Memory B cell (primary cell): ENCODE data around the gene LTBR.
A peak's percentile ranks its signal among the peaks of the same experiment; 100 is the strongest.

Source experiments
- ATAC-seq: fragments of 150-1000 bp; cut with Tn5 transposase; 2 replicates; pipeline ENCODE4 v1.10.0; 2021; ENCODE audit warnings: low read depth, mild to moderate bottlenecking, moderate library complexity
- DNase-seq, 2 donors: peaks; one replicate each; pipeline ENCODE4 v3.0.0; 2022; ENCODE audit warnings: low spot score in 2 of 2
- H3K27ac Mint-ChIP-seq: one replicate; pipeline ENCODE4 v1.8.0; 2022; ENCODE audit warnings: mild to moderate bottlenecking, moderate library complexity, mixed read lengths
- H3K27me3 Mint-ChIP-seq: one replicate; pipeline ENCODE4 v1.8.0; 2022; ENCODE audit warnings: mixed read lengths
- H3K36me3 Mint-ChIP-seq: one replicate; pipeline ENCODE4 v1.8.0; 2022; ENCODE audit warnings: mild to moderate bottlenecking, mixed read lengths
- H3K4me1 Mint-ChIP-seq: one replicate; pipeline ENCODE4 v1.8.0; 2022; ENCODE audit warnings: mixed read lengths
- H3K4me3 Mint-ChIP-seq: one replicate; pipeline ENCODE4 v1.8.0; 2022; ENCODE audit warnings: mild to moderate bottlenecking, moderate library complexity, mixed read lengths
- H3K9me3 Mint-ChIP-seq: one replicate; pipeline ENCODE4 v1.8.0; 2022; ENCODE audit warnings: mixed read lengths

Gene LTBR

DNA sequence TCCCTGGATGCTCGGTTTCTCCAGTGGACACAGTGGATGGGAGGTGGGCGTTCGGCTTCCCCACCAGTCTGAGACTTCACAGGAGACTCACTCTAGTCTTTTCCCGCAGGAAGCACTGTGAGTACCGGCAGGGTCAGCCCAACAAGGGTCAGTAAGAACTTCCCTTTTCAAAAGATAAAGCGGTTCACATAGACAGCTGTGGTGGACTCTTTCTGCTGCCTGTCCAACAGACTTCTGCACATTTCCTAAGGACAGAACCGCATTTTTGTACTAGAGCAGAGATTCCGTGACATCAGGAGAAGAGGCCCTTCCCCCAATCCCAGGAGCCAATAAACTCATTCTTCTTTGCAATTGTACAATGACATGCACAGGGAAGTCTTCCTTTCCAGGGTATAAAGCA is 10.4 kb downstream of the LTBR start:
- no peak for ATAC-seq
- no peak for DNase-seq
- Mint-ChIP-seq H3K36me3 (no peaks in the 10 kb centered on the region), H3K27me3 (peaks cover 5% of the 10 kb centered on the region), H3K4me3 (no peak overlapping the region), H3K9me3 (no peaks in the 10 kb centered on the region), H3K4me1 (no peaks in the 10 kb centered on the region), H3K27ac (no peak overlapping the region)

DNA sequence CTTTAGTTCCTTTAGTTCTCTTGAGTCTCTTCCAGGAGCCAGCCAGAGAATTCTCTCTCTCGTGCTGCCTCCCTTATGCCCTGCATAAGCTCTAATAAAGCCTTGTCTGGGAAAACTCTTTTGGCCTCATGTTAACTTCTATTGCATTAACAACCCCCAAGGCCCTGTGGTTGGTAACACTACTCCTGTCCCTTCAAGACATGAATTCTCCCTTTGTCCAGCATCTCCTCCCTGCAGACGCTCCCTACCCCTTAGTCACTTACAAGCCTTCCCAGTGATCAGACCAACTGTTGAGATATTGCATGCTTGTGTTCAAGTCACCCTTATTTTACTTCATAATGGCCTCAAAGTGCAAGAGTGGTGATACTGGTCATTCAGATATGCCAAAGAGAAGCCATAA is 12.1 kb downstream of the LTBR start:
- H3K36me3 Mint-ChIP-seq, result no peaks in the 10 kb centered on the region
- H3K27me3 Mint-ChIP-seq, result peaks cover 6% of the 10 kb centered on the region
- H3K4me3 Mint-ChIP-seq, result no peak overlapping the region
- ATAC-seq, result no peak
- H3K9me3 Mint-ChIP-seq, result no peaks in the 10 kb centered on the region
- no peaks in the 10 kb centered on the region for H3K4me1 Mint-ChIP-seq
- no peak overlapping the region for H3K27ac Mint-ChIP-seq
- no peak for DNase-seq

DNA sequence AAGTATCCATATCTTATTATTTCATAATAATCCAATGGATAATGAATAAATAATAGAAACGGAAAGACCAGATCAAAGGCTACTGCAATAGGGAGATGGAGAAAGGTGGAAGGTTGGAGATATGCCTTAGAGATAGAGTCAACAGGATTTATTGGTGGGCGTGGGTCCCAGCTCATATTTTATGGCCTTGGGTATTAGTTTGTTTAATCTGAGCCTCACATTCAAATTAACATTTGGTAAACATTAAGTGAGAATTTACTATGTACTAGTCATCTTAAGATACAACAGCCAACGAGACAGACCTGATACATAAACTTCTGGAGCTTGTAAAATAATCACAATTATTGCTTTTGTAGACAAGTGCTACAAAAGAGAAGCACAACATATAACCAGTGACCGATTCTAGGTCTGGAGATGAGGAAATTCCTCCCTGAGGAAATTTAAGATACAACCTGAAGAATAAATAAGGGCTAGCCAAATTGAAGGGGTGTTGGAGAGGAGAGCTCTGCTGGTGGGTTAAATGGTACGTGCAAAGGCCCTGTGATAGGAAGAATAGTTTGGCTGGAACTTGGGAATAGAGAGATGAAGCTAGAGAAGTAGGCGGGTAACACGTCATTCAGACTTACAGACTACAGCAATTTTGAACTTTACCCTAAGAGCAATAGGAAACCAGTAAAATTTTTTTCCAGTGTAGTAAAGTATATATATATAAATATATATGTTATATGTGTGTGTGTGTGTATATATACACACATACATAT is 16.1 kb downstream of the LTBR start:
- H3K4me3 Mint-ChIP-seq, result no peak overlapping the region
- DNase-seq, result no peak
- peaks cover 6% of the 10 kb centered on the region for H3K27me3 Mint-ChIP-seq
- no peaks in the 10 kb centered on the region for H3K9me3 Mint-ChIP-seq
- H3K27ac Mint-ChIP-seq, result no peak overlapping the region
- no peaks in the 10 kb centered on the region for H3K36me3 Mint-ChIP-seq
- H3K4me1 Mint-ChIP-seq, result no peaks in the 10 kb centered on the region
- ATAC-seq, result no peak

DNA sequence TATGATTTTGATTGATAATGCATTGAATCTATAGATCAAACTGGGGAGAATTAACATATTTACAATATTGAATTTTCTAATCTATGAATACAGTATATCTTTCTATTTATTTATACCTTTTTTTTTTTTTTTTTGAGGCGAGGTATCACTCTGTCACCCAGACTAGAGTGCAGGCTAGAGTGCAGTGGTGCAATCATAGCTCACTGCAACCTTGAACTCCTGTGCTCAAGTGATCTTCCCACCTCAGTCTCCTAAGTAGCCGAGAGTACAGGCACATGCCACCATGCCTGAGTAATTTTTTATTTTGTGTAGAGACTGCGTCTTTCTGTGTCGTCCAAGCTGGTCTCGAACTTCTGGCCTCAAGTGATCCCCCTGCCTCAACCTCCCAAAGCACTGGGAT is 20.4 kb downstream of the LTBR start:
- no peak overlapping the region for H3K4me3 Mint-ChIP-seq
- H3K4me1 Mint-ChIP-seq, result no peaks in the 10 kb centered on the region
- no peaks in the 10 kb centered on the region for H3K9me3 Mint-ChIP-seq
- no peak for DNase-seq
- H3K27me3 Mint-ChIP-seq, result peaks cover 10% of the 10 kb centered on the region
- no peak for ATAC-seq
- H3K27ac Mint-ChIP-seq, result no peak overlapping the region
- no peaks in the 10 kb centered on the region for H3K36me3 Mint-ChIP-seq

DNA sequence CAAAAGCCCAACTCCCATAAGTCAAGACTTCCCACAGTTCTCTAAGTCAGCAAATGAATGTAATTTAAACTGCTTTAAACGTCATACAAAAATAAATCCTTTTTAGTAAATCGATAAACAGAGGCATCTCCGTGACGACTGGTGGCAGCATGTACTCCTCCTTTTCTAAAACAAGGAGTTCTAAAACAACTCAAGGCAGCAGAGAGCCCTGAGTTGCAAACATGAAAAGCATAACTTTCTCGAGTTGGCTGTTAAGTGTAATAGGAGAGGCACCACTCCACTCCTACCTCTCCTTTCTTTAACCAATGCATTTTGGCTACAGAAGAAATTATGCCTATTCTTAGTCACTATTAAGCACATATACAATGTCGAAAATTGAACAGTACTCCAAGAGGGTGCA is 22.0 kb downstream of the LTBR start:
- no peak for DNase-seq
- Mint-ChIP-seq H3K36me3 (peaks cover 2% of the 10 kb centered on the region), H3K27me3 (peaks cover 8% of the 10 kb centered on the region), H3K4me3 (no peak overlapping the region), H3K9me3 (no peaks in the 10 kb centered on the region), H3K4me1 (no peaks in the 10 kb centered on the region), H3K27ac (no peak overlapping the region)
- ATAC-seq, result no peak

DNA sequence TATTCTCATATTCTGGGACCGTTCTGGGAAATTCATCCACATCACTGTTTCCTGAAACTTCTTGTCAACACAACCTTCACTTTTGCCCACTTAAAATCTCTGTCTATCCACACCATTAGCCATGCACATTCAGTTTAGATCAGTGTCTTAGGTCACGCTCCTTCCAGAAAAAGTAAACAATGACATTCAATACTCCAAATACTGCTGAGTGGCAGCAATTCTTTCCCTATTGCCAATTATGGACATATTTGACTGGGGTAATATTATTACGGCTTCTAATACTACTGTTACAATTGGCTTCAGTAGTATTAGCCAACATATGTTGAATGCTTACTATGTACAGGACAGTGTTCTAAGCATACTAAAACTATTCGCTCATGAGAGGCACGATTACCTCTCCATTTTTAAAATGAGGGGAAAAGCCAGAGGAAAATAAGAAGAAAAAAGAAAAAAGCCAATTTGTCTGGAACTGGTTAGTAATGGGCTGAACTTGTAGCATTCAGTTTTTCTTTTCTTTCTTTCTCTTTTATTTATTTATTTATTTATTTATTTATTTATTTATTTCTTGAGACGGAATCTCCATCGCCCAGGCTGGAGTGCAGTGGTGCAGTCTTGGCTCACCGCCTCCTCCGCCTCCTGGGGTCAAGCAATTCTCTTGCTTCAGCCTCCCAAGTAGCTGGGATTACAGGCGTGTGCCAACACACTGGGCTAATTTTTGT is 23.4 kb downstream of the LTBR start:
- DNase-seq (no peak), ATAC-seq (no peak)
- no peaks in the 10 kb centered on the region for H3K4me1 Mint-ChIP-seq
- H3K27ac Mint-ChIP-seq, result no peak overlapping the region
- H3K27me3 Mint-ChIP-seq, result peaks cover 8% of the 10 kb centered on the region
- peaks cover 2% of the 10 kb centered on the region for H3K36me3 Mint-ChIP-seq
- H3K9me3 Mint-ChIP-seq, result no peaks in the 10 kb centered on the region
- H3K4me3 Mint-ChIP-seq, result no peak overlapping the region

DNA sequence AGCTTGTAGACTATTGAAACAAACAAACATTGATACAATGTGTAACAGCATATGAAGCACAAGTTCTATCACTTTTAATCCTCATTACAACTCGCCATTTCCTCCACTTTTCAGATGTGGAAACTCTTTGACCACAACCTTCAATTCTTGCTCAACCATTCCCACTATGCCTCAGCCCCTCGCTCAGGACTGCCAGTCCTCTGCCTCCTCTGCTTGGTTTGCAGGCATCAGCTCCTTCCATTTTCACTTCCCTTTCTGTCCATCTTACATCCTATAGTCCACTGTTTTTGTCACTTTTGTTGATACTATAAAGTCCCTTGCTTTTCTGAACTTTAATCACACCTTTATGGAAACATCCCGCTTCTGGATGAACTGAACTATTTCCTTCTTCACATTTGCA is 32.6 kb downstream of the LTBR start:
- ATAC-seq (no peak), DNase-seq (no peak)
- no peaks in the 10 kb centered on the region for H3K36me3 Mint-ChIP-seq
- no peaks in the 10 kb centered on the region for H3K9me3 Mint-ChIP-seq
- no peak overlapping the region for H3K27ac Mint-ChIP-seq
- H3K4me3 Mint-ChIP-seq, result no peak overlapping the region
- peaks cover 9% of the 10 kb centered on the region for H3K27me3 Mint-ChIP-seq
- peaks cover 7% of the 10 kb centered on the region for H3K4me1 Mint-ChIP-seq

DNA sequence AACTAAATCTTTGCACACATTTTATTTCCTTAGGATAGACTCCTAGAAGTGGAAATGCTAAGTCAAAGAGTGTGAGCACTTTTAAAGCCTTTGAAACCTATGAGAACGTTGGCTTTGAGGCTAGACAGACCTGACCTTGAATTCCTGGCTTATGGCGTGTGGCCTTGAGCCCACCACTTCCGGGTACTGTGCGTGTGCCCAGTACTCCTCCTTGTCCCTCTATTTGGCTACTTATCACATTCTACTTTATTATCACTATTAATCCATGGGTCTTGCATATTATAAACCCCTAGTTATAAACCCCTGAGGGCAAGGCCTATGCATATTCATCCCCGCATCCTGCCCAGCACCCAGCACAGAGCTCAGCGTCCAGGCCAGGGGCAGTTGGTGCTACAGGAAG is 34.8 kb downstream of the LTBR start:
- no peak for ATAC-seq

DNA sequence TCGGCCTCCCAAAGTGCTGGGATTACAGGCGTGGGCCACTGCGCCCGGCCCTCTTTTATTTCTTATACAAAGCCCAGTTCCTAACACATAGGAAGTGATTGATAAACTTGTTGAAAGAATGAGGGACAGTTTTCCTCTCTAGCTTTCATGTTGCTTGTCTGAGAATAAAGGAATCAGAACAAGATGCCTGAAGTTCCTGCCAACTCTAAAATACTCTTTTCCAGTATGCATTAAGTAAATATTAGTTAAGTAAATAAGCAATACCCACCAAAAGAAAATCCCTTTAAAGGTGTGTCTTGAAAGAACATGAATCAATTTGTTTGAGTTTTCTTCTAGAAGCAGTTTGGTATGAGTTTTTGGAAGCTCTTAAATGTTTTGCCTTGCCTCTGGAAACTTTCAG is 36.4 kb downstream of the LTBR start:
- H3K9me3 Mint-ChIP-seq, result no peaks in the 10 kb centered on the region
- peaks cover 15% of the 10 kb centered on the region for H3K4me1 Mint-ChIP-seq
- H3K4me3 Mint-ChIP-seq, result no peak overlapping the region
- H3K36me3 Mint-ChIP-seq, result no peaks in the 10 kb centered on the region
- peaks cover 9% of the 10 kb centered on the region for H3K27me3 Mint-ChIP-seq
- H3K27ac Mint-ChIP-seq, result no peak overlapping the region
- DNase-seq (no peak), ATAC-seq (no peak)

More for the DNA sequence above, 34.8 kb downstream of the LTBR start:
- Mint-ChIP-seq H3K9me3 (no peaks in the 10 kb centered on the region), H3K36me3 (no peaks in the 10 kb centered on the region), H3K27ac (no peak overlapping the region), H3K4me3 (no peak overlapping the region), H3K27me3 (peaks cover 9% of the 10 kb centered on the region), H3K4me1 (peaks cover 13% of the 10 kb centered on the region)
- no peak for DNase-seq

DNA sequence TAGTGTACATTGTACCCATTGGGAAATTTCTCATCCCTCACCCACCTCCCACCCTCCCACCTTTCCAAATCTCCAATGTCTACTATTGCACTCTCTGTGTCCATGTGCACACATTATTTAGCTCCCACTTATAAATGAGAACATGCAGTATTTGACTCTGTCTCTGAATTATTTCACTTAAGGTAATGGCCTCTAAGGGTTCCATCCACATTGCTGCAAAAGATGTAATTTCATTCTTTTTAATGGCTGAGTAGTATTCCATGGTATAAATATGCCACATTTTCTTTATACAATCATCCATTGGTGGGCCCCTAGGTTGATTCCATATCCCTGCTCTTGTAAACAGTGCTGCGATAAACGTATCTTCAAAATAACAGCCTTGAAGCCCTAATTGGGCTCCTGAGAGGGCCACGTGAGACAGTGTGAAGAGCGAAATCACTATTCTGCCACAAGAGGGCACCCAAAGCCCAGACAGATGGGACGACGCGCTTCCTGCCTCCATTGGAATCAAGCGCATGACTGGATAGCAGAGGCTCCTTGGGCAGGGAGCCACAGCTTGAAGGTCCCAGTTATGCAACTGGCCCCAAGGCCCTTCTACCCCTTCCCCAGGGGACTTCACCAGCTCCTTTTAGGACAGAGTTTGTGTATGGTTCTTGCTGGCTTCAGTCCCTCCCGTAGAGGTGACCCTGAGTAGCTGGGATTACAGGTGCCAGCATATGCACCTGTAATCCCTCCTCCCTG is 39.5 kb downstream of the LTBR start:
- Mint-ChIP-seq H3K27ac (peak overlapping the region; percentile 93), H3K9me3 (no peaks in the 10 kb centered on the region), H3K4me3 (no peak overlapping the region), H3K27me3 (peaks cover 4% of the 10 kb centered on the region), H3K4me1 (peaks cover 29% of the 10 kb centered on the region), H3K36me3 (no peaks in the 10 kb centered on the region)
- ATAC-seq (peak; percentile 37), DNase-seq (peak; percentile 64 to 74)

DNA sequence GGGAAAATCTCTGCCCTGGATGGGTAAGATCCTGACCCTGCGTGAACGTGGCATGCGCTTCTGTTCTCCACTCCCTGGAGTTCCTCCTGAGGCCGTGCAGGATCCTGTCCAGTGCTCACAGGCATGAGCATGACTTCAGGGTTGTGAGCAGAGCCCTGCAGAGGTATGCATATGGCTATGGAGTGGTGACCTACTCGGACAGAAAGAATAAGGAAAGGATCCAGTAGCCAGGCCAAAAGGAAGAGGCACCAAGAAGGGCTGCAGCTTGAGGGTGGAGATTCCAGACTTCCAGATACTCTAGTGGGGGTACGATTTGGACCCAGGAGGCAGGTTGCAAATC is 40.0 kb downstream of the LTBR start:
- peaks cover 4% of the 10 kb centered on the region for H3K27me3 Mint-ChIP-seq

DNA sequence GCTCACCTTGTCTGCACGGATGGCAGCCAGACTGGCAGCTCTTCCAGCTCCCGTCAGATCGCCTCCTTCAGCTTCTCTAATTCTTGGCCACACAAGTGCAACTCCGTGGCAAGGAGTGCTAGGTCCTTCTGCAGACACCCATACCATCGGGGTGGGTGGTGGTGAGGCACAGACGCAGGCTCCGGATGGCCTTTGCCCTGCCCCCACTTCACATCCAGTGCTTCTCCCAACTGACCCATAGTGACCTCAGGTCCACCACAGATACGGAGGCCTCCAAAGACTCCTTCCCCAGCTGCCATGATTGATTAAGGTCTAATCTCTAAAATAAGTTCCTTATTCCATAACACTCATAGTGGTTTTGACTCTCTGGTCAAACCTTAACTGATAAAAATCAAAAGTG is 40.9 kb downstream of the LTBR start:
- H3K4me3 Mint-ChIP-seq, result no peak overlapping the region
- no peak for ATAC-seq
- H3K9me3 Mint-ChIP-seq, result no peaks in the 10 kb centered on the region
- H3K27ac Mint-ChIP-seq, result peak overlapping the region; percentile 93
- no peaks in the 10 kb centered on the region for H3K27me3 Mint-ChIP-seq
- H3K4me1 Mint-ChIP-seq, result peaks cover 29% of the 10 kb centered on the region
- no peaks in the 10 kb centered on the region for H3K36me3 Mint-ChIP-seq
- DNase-seq, result no peak

More for the DNA sequence above, 40.0 kb downstream of the LTBR start:
- Mint-ChIP-seq H3K27ac (peak overlapping the region; percentile 93), H3K4me1 (peaks cover 29% of the 10 kb centered on the region), H3K4me3 (no peak overlapping the region), H3K36me3 (no peaks in the 10 kb centered on the region), H3K9me3 (no peaks in the 10 kb centered on the region)
- no peak for DNase-seq
- no peak for ATAC-seq

DNA sequence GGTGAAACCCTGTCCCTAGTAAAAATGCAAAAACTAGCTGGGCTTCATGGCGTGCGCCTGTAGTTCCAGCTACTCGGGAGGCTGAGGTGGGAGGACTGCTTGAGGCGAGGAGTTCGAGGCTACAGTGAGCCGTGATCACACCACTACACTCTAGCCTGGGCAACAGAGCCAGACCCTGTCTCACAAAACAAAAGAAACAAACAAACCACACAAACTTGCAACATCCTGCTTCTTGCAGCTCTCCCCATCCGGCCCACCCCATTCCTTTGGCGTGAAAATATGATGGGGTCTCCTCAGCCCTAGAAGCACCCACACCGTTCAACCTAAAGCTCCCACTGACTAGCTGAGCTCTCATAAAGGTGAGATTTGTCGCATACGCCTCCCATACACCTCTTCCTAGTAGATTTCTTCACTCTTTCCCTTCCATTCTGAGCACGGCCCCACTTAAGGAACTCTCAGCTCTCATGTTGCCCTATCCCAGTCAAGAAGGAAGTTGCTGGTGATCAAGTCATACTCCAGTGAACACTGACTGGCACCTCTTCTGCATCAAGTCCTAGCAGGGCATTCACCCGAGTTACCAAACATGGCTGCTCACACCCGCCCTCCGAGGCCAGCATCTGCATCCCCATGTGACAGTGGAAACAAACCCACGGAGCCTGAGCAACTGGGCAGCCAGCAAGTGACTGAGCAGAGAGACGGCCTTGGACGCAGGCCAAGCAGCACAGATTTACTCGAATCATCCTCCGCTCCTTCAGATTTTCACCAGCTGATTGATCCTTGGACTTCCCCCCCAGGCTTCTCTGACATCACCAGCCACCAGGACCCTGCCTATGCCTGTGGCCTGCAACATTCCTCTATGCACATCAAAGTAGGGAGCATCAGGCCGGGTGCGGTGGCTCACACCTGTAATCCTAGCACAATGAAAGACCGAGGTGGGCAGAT is 41.9 kb downstream of the LTBR start:
- Mint-ChIP-seq H3K9me3 (no peaks in the 10 kb centered on the region), H3K36me3 (no peaks in the 10 kb centered on the region), H3K27ac (peak overlapping the region; percentile 93), H3K4me1 (peaks cover 38% of the 10 kb centered on the region), H3K27me3 (no peaks in the 10 kb centered on the region), H3K4me3 (peak overlapping the region; percentile 89)
- ATAC-seq (peak; percentile 62), DNase-seq (peak; percentile 57 to 69)
